ENCODE results near the gene GP1BB.

GP1BB gene

DNA sequence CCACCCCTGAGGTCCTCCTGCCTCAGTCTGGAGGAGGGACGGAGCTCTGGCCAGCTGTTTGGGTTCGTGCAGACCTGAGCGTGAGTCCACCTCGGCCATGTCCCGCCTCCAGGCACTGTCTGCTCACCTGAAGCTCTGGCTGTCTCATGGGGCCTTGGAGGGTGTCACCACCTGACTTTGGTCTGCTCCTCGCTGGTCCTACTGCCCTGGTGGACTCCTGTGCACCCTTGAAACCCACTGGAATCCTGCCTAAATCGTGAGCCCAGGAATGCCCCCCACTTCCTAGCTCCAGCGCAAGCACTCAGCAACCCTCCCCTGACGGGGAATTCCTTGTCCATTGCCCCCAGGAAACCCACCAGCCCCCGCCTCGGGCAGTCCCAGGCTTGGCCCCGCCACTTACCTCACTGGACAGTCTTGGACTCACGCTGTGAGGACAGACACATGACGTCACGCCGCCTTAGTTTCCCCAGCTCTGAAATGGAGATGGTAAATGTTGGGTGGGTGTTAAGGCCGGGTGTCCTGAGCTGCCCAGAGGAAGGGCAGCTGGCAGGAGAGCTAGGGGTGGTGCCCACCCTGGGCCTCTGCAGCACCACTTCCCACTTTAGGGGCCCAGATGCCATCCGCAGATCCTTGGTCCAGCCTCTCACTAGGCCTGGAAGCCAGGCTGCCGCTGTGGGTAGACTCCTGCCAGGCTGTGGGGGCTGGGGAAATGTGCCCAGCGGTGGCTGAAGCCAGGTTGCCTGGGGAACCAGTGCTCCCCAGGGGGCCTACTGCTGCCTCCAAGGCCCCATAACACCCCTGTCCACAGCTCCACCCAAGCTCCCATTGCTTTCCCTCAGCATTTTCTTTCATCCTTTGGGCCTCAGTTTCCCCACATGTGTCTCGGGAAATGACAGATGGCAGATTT is 19.1 kb downstream of the GP1BB start:
- DNase-seq: no peak

DNA sequence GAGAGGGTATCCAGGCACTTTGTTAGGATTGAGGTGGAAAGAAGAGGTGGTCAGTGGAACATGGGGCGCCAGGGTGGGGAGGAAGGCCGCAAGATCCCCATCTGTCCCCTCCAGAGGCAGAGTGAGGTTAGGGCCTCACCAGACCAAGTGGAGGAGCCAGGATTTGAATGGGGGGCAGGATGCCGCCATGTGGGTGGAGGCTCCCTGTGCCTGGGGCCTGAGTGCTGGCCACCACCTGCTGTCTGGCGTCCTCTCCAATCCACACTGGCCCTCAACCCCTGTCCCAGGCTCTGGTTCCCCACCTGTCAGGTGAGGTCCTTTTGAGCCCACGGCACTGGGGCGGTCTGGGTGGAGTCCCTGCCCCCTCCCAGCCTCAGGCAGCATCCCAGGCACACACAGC is 19.7 kb downstream of the GP1BB start:
- DNase-seq: no peak

DNA sequence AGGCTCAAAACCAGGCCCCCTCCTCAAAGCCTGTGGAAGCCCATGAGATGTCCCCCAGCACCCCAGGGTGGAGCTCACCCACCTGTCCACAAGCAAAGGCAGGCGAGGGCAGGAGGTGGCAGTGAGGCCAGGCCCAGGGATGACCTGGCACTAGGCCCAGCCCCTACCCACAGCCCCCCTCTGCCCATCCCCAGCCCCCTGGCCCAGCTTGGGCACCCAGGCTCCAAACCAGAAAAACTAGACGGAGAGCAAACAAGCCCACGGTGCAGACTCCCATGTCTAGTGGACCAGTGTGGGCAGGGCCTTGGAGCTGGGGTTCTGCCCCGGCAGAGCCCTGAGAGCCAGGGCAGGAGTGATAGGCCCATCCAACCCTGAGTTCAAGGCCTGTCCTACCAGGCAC is 20.3 kb downstream of the GP1BB start:
- no peak for DNase-seq

DNA sequence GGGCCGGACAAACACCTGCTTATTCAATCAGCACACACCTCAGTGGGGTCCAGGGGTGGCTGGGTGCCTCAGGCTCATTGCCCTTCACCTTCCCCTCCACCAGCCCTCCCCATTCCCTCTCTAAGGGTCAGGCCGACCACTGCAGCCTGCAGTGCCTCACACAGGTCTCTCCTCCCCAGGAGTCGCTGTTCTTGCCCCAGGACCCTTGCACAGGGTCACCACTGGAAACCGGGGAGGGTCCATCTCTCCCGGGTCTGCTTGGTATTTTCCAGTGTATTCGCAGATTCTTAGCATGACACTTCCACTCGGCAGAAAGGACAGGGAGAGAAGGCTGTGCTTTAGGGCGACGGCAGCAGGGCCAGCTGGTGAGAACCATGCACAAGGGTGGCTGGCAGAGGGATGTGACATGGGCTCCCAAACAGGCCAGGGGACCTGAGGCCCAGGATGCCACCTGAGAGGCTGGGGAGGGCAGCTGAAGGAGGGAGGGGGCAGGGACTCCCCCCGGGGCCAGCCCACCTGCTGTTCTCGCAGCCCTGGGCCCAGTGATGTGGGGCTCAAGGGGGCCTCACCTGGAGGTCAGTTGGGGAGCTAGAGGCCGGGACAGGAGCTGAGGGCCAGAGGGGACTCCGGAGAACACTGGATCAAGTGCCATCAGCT is 21.1 kb downstream of the GP1BB start:
- DNase-seq: no peak

DNA sequence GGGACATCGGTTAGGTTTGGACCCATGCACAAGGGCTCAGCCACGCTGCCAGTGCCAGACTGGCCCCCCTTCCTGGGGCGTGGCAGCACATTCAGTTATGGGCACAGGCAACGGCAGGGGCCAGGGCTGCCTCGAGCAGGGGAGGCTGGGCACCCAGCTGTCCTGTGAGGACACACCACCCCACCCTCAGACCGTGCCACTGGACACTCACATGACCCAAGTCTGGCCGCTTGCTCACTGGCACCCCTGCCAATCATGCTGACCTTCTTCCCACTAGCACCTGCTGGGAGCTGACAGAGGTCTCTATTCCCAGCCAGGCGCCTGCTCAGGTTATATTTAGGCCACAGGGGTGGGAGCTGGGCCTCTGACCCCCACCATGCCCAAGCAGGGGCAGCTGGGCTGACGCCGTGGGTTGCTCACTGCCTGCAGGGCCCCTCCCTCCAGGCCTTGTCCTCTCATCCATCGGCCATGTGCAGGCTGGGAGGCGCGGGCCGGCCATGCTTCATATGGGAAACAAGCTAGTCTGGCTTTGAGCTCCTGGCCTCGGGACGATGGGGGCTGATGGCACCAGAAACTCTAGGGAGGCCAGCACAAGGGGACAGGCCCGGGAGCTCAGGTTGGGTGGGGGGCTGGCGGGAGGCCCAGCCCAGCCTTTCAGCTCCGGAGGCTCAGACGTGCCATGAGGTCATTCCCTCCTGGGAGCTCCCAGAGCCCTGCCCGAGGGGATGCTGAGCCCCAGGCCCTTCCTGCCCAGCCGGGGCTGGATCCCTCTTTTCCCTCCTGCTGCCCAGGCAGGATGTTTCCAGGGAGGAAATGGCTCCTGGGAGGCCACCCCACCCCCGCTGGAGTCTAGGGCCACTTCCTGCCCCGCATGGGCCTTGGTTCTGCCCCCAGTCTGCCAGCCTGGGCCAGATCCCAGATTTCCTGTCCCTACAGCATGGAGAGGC is 22.1 kb downstream of the GP1BB start:
- no peak for DNase-seq

DNA sequence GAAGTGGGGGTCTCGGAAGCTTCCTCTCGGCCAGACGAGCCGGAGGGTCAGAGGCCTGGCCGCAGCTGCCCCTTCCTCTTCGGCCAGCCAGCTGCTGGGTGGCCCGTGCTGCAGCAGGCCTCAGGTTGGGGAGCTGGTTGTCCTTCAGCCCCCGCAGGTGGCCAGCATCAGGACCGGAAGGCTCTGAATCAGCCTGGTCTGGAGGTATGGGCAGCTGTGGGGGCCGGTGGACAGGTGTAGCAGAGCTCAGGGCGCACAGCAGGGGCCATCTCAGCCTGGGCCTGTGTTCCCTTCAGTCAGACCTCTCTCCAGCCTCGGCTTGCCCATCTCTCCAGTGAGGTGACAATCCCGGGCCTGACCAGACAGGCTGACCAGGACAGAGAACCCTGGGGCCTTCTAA is 23.4 kb downstream of the GP1BB start:
- no peak for DNase-seq

DNA sequence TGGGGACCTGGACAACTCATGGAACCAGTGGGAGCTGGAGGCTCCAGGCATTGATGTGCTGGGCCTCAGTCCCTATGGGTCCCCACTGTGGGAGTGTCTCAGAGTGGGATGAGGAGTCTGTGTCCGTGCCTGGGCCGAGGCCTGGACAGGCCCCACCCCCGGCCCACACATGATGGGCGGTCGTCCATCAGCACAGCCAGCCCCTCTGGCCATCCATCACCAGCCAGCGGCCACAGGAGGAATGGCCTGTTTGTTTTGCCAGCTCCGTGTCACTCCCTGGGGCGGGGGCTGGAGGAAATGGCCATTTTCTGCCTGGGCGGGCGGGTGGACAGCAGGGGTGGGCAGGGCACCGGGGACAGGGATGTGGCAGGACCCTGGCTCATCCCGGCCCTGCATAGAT is 24.2 kb downstream of the GP1BB start:
- DNase-seq: no peak

DNA sequence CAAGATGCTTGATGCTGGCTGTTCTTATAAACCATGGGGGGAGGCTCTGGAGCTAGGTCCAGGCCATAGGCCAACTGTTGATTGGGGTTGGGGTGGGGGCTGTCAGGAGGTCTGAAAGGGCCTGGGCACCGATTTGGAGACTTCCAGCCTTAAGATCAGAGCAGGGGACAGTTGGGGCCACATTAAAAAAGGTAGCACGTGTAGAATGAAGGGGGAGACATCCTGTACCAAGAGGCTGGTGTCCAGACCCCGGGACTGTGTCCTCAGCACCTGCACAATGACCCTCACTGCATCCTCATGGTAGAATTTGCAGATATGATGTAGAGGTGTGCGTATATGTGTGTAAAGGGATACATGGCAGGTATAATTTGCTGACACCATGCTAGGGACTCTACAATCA is 24.8 kb downstream of the GP1BB start:
- no peak for DNase-seq

DNA sequence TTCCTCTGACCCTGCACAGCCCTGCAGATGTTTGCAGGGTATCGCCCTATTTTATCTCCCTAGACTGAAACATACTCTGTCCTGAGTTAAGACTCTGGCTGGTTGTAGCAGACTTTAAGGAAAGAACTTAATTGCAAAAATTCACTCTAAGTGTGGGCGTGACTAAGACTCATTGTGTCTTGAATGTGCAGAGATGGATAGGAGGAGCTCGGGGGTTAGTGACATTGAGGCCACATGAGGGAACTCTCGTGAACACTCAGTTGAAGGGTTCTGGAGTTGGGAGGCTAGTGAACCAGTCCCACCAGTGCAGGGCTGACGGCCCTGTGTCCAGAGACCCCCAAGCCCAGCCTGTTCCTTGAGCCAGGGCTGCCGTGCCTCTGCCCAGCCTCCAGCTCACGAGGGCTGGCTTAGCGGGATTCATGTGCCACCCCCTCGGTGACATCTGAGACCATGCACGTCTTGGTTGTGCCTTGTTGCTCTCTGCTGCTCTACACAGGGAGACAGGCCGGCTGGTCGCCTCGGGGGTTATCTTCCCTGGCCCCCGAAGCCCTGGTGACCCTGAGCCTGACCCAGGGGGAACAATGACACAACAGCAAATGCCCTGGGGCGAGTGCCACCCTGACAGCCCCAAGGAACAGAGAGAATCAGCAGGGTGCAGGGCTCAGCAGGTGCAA is 25.8 kb downstream of the GP1BB start:
- DNase-seq: no peak

DNA sequence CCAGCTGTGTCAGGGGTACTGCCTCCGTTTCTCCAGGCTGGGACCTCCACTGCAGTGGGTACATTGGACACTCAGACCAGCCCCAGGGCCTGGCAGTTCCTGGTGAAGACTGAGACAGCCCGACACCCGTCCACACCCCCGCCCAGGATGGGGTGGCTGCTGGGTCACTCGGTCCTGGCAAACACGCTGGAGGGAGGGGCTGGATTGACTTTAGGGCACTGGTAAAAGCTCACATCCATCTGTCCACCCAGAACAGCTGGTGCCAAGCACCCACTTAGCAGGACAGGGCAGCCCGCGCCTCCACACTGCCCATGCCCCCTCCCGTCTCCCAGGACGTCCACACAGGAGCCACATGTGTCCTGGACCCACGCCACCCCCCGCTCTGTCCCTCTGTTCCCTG is 26.5 kb downstream of the GP1BB start:
- DNase-seq: no peak

DNA sequence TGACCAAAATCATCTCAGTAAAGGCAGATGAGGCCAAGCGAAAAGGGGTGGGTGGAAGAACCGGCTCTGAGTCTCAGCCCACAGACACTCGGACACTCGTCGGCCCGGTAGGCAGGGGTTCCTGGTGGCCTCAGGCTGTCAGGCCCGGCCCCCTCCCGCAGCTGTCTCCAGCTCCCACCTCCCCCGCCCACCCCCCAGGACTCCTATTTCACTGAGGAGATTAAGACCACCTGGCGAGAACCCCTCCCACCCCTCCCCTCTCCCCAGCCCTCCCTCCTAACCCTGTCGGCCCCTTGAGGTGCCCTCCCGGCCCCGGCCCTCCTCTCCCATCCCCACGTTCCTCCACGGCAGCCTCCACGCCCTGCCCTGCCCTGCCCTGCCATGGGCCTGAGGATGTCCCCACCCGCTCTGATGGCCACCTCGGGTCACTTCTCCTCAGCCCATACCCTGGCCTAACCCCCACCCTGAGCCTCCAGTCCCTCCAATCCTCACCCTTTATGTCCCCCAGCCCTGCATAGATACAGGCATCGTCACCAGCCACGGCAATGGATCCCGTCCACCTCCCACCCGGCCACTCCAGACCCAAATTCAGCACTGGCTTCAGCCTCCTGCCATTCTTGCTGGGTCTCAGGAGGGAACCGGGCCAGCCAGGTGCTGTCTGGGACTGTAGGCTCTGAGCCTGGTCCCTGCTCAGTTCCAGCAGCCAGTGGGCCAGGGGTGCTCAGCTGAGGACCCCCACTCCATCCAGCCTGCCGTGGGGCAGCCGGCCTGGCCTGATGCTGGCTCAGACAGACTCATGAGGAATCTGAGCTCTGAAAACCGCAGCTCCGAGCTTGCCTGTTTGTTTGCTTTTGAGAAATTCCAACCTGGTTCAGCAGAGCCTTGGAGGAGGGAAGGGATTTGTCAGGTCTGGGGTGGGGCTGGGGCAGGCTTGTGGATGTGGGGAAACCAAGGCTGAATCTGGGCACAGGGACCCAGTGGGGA is 27.5 kb downstream of the GP1BB start:
- no peak for DNase-seq

DNA sequence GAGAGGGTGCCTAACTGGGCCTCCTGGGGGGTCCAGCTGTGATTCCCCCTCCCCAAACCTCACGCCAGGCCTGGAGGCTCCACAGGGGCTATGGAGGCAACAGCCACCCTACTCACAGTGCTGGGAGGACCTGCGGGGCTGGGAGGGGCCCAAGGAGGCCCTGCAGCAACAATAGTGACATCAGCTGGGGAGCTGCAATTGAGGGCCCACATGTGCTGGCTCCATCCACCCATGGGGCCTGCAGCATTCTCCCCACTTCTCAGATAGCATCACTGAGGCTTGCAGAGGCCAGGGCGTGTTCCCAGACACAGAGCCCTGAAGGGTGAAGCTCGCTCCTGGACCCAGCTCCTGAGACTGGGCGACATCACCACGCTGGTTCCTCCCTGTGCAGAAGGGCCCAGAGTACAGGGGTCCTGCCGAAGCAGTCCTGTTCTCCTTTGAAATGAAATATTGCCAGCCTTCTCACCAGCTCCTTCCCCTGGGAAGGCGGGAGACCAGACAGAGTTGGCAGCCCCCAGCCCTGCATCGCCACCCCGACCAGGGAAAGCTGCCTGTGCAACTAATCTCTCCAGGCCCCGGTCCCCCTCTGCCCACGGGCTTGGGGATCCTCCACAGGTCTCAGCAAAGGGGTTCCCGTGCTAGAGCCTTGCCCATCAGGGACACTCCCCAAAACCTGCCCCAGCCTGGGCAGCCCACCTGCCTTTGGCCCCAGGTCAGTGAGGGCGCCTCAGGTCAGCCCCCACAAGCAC is 28.3 kb downstream of the GP1BB start:
- DNase-seq: no peak

DNA sequence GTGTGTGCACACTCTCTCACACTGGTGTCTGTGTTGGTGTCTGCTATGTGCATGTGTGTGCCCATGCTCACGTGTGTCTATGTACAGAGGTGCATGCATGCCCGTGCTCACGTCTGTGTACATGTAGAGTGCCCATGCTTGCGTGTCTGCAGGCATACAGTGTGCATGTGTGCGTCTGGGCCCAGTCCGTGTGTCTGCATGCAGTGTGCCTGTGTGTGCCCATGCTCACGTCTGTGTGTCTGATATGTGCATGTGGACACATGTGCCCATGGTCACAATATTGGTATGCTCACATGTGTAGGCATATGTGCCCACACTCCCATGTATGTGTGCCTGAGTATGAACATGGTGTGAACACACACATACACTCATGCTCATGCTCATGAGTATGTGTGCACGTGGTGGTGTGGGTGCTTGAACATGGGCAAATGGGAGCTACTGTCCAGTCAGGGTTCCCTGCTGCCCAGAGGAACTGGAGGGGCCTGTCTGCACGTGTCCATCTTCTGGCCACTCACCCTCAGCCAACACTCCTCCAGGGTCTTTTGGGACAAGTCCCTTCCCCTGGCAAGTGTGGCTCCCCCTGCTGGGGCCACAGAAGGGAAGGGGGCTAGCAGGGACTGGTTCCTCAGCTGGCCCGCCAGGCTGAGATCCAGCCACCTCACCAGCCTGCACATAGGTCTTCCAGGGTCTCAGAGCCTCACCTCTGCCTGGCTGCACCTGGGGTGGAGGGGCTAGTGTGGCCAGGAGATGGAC is 29.9 kb downstream of the GP1BB start:
- no peak for DNase-seq

DNA sequence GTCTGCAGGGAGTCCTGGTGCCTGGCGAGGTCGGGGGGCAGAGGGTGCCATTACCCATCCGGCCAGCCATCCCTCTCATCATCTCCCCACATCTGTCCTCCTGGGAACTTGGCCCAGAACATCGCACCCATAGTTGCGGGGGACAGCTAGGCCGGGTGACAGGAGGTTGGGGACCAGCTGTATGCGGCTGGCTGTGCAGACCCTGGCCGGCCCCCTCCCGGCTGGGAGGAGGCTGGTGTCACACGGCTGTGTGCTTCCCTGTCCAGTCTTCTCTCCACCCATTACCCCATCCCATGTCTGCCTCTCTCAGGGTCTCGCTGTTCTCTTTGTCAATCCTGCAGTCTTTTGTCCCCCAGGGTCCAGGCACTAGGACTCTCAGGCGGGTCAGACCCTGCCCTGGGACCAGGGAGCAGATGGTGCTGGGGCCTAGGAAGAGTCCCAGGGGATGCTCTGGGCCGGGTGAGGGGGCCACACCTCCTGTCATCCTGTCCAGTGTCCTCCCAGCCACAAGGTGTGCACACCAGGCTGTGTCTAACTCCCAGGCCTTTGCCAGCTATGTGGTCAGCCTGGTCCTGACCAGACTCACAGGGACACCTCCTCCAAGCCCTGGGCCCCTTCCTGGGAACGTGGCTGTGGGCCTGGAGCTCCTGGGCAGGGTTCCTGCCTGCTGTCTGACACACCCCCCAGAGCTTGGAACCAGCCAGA is 30.8 kb downstream of the GP1BB start:
- no peak for DNase-seq

DNA sequence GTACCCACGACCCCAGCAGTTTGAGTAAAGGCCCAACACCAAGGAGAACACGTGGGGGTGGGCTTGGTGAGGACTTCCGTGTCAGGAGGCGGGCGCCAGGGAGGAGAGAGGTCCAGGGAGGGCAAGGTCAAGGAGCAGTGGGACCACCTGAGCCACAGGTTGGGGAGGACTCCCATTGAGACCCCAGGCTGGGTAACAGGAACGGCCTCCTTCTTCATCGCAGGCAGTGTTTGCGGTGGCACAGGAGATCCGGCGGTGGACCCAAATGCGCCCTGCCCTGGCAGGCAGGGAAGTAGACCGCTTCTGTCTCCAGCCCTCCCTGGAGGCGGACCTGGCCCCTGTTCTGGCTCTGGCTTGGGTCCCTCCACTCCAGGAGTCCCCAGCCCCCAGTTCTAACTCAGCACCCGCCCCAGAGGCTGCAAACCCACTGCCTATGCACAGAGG is 31.4 kb downstream of the GP1BB start:
- no peak for DNase-seq

DNA sequence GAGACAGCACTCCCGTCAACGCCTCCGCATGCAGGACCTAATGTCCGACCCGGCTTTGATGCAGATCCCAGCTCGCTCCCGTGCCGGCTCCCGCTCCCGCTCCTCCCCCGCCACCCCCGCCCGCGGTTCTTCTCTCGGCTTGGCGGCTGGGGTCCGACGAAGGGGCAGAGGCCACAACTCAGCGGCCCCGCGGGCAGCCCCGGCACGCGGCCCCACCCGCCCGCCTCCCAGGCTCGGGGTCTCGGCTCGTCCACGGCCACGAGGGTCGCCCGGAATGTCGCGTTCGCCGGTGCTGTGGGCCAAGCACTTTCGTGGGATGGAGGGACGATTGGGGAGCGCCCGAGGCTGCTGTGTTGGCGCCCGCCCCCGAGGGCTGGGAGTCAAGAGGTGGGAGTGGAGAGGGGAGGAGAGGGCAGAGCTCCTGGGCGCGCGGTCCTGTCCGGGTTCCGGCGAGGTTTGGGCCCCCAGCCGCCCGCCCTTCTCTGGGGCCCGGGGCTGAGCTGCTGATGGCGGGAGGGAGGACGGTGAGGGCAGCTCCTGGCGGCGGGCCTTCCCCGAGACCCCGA is 31.9 kb downstream of the GP1BB start:
- no peak for DNase-seq

DNA sequence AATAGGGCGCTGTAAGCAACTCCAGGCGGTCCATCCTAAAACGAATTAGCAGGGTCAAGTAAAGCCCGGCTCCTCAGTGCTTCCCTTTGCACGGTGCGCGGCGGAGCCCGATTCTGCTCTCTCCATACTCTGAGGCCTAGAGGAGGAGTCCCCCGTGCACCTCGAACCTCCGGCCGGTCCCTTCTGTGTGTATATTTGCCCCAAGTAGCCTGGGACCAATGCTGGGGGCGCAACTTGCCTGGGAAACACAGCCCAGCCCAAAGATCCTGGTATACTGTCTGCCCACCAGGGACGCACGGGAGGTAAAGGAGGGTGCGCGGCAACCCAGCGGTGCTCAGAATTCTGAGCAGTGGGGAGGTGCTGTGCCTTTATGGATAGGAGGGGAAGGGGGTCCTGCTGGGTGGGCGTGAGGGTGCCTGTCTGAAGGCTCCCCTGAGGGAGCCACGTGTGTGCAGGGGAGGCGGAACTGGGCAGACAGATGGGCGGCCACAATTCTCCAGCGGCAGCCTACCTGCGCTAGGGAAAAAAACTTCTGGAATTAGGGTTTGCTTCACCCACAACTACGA is 32.5 kb downstream of the GP1BB start:
- no peak for DNase-seq
